Astrocyte of the cerebellum (primary cell): Measurements from ENCODE around the gene LAMP1.

Experiments used
- DNase-seq: peaks from one replicate; pipeline ENCODE4 v3.0.0-alpha.2; 2011; ENCODE audit warnings: low read depth
- H3K4me3 ChIP-seq: 2 replicates; pipeline ENCODE4 v1.5.1; 2011; ENCODE audit warnings: mild to moderate bottlenecking, low read depth, low read length, moderate library complexity
- CTCF ChIP-seq: IDR thresholded peaks from 2 replicates; pipeline ENCODE4 v1.5.1; 2012; ENCODE audit warnings: low read length, low read depth, moderate library complexity, mild to moderate bottlenecking; ENCODE audit errors: missing control alignments
- in situ Hi-C: cut with HindIII; loops from 2 replicates; pipeline ENCODE4 v1.10.0; 2017; ENCODE audit warnings: low sequenced_read_pairs

LAMP1 gene

DNA sequence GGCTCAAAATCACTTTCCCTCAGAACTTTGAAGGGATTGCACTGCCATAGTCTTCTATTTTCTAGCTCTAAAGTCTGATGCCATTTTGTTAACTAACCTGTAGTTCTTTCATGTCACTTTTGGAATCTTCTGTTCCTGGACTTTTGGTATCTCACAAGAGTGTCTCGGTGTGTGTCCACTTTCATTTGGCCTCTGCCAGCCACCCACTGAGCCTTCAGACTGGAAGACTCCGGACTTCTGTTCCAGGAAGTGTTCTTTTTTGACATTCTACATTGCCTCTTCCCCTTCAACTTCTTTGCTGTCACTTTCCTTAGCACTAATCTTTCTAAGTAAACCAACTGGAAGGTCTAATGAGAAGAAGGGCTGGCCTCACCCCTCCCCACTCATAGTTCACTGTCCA, 25.0 kb upstream of the LAMP1 start:
- no peak for DNase-seq
- in situ Hi-C loops = no loop called here
- no peak for TF ChIP-seq CTCF
- H3K4me3 ChIP-seq = no peak overlapping the region

DNA sequence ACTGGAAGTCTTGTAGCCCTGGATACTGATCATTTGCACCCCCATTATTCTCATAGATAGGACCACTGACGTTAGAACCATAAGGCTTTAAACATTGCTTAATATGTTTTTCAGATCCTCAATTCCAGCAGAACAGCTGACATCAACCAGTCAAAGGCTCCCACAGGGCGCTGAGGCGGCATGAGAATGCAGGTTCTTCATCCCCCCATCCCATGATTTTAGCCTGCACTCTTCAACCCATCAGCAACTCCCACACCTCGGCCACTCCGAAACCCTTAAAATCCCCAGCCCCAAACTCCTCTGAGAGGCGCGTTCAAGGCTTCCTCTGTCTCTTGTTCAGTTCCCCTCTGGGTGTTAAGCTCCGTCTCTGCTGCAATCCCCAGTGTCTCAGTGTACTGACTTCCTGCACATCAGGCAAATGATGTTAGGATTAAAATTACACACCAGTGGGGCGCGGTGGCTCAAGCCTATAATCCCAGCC, 24.3 kb upstream of the LAMP1 start:
- no peak overlapping the region for H3K4me3 ChIP-seq
- DNase-seq = no peak
- TF ChIP-seq CTCF = no peak
- in situ Hi-C loops = no loop called here

- no peak for DNase-seq
- TF ChIP-seq CTCF = no peak
- no peak overlapping the region for H3K4me3 ChIP-seq
- in situ Hi-C loops = no loop called here
Measured at GRCh38 chr13:113273321-113273720, 23.7 kb upstream of the LAMP1 start.

GRCh38 chr13:113273851-113274590, 23.0 kb upstream of the LAMP1 start:
- in situ Hi-C loops = no loop called here
- no peak for TF ChIP-seq CTCF
- no peak for DNase-seq
- H3K4me3 ChIP-seq = no peak overlapping the region

DNA sequence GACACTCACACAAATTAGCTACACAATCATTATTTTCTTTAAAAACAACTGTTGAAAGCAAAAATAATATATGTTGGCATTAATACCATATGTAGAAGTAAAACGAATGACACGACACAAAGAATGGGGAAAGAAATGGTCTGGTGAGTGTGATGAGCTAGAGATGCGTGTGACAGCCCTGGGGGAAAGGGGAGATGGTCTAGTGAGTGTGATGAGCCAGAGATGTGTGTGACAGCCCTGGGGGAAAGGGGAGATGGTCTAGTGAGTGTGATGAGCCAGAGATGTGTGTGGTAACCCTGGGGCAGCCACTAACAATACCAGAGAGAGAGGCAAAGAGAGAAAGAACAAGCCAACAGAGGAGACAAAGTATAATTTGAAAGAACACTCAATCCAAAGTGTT, 22.3 kb upstream of the LAMP1 start:
- no peak for DNase-seq
- in situ Hi-C loops = no loop called here
- no peak overlapping the region for H3K4me3 ChIP-seq
- no peak for TF ChIP-seq CTCF

DNA sequence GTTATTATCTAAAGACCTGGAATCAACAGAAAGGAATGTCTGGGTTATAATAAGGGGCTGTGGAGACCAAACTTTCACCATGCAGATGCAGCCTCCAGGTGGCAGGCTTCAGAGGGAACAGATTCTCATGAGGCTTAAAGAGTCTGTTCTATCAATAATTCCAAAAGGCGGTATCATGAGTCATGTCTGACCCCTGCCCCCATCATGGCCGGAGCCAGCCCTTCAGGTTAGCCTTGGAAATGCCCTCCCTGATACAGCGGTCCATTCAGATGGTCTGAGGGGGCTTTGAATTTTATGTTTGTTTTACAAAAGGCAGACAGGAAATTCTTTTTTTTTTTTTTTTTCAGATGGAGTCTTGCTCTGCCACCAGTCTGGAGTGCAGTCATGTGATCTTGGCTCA, 21.7 kb upstream of the LAMP1 start:
- in situ Hi-C loops = no loop called here
- peak; percentile 71 for TF ChIP-seq CTCF
- H3K4me3 ChIP-seq = no peak overlapping the region
- DNase-seq = peak; percentile 40
